Activated T-cell treated with anti-CD3 and anti-CD28 coated beads, Interleukin-2, amount 50 U/mL, for 72 hours (primary cell): Measurements from ENCODE around the gene FKBP7. TPM values are rescaled to one million over a fixed set of nuclear protein-coding genes. Genes with fewer than 3 reads are reported as not detected.
"Not testable (repeated sequence)": the region's sequence is repeated elsewhere in the genome, so short reads cannot be mapped to it uniquely, and the experiment has no call there.

Source experiments
- ATAC-seq, 2 donors: fragments of 150-1000 bp; cut with Tn5 transposase; replicated peaks in 1 of 2; 2 replicates each; pipeline ENCODE4 v1.10.0; 2021; ENCODE audit warnings: moderate library complexity in 2 of 2, mild to moderate bottlenecking in 1 of 2
- DNase-seq, 2 donors: peaks; one replicate each; pipeline ENCODE4 v3.0.0; 2021 to 2022; ENCODE audit warnings: mixed read lengths in 1 of 2
- H3K27ac Mint-ChIP-seq: one replicate; pipeline ENCODE4 v1.8.0; 2022; ENCODE audit warnings: mild to moderate bottlenecking, moderate library complexity, mixed read lengths
- H3K27me3 Mint-ChIP-seq: one replicate; pipeline ENCODE4 v1.8.0; 2022; ENCODE audit warnings: low read depth, mixed read lengths
- H3K36me3 Mint-ChIP-seq, 2 donors: one replicate each; pipeline ENCODE4 v1.8.0; 2022; ENCODE audit warnings: mixed read lengths in 2 of 2, mild to moderate bottlenecking in 1 of 2; ENCODE audit not compliant: insufficient read depth in 2 of 2
- H3K4me1 Mint-ChIP-seq: one replicate; pipeline ENCODE4 v1.8.0; 2022; ENCODE audit warnings: low read depth, mixed read lengths
- H3K4me3 Mint-ChIP-seq, 2 donors: one replicate each; pipeline ENCODE4 v1.8.0; 2022; ENCODE audit warnings: mild to moderate bottlenecking in 2 of 2, mixed read lengths in 2 of 2, moderate library complexity in 2 of 2
- H3K9me3 Mint-ChIP-seq, 2 donors: one replicate each; pipeline ENCODE4 v1.8.0; 2022; ENCODE audit warnings: mixed read lengths in 2 of 2
- total RNA-seq, 2 donors: library from RNA; stranded (reverse); gene quantifications; one replicate each; pipeline ENCODE4 v1.2.3, GENCODE V29; 2022

Gene FKBP7
- total RNA-seq: 1 to 10 TPM; 2.1 to 3.0 TPM

- Mint-ChIP-seq H3K27ac (peak within 1 kb of the TSS; percentile 98), H3K27me3 (no peaks in the 10 kb centered on the region), H3K4me3 (peak within 1 kb of the TSS; percentile 98 to 100), H3K4me1 (peaks cover 53% of the 10 kb centered on the region), H3K36me3 (peaks cover 0 to 3% of the 10 kb centered on the region in 2 donors), H3K9me3 (no peaks in the 10 kb centered on the region)
- DNase-seq (peak; percentile 84), ATAC-seq (peak; percentile 82 to 84)
These were observed at the start of gene FKBP7 for GRCh38 chr2:178478439-178479274. Gene FKBP7, minus strand, starts transcription at chr2:178478600. Its CDS starts 101 bp downstream, at chr2:178478499.

- peaks cover 49% of the 10 kb centered on the region for H3K4me1 Mint-ChIP-seq
- DNase-seq: no peak
- H3K4me3 Mint-ChIP-seq: no peak overlapping the region
- H3K27ac Mint-ChIP-seq: no peak overlapping the region
- H3K9me3 Mint-ChIP-seq: no peaks in the 10 kb centered on the region
- H3K36me3 Mint-ChIP-seq: peaks cover 5 to 15% of the 10 kb centered on the region in 2 donors
- H3K27me3 Mint-ChIP-seq: no peaks in the 10 kb centered on the region
- ATAC-seq: no peak
These were observed 49.2 kb upstream of the FKBP7 start for GRCh38 chr2:178527592-178527991.

- ATAC-seq: no peak
- Mint-ChIP-seq H3K4me3 (peak overlapping the region in 1 of 2 donors; percentile 47), H3K27me3 (no peaks in the 10 kb centered on the region), H3K36me3 (peaks cover 6 to 15% of the 10 kb centered on the region in 2 donors), H3K4me1 (peaks cover 50% of the 10 kb centered on the region), H3K27ac (no peak overlapping the region), H3K9me3 (peaks cover 0 to 6% of the 10 kb centered on the region in 2 donors)
- no peak for DNase-seq
These were observed 47.9 kb upstream of the FKBP7 start for GRCh38 chr2:178526256-178526655.

- H3K4me1 Mint-ChIP-seq: peaks cover 50% of the 10 kb centered on the region
- H3K9me3 Mint-ChIP-seq, DNase-seq, ATAC-seq, H3K27me3 Mint-ChIP-seq: not testable (repeated sequence)
- H3K36me3 Mint-ChIP-seq: peaks cover 9 to 15% of the 10 kb centered on the region in 2 donors
- peak overlapping the region; percentile 16 for H3K27ac Mint-ChIP-seq
- peak overlapping the region in 1 of 2 donors; percentile 47 for H3K4me3 Mint-ChIP-seq
These were observed 47.1 kb upstream of the FKBP7 start for GRCh38 chr2:178525460-178525859.

GRCh38 chr2:178525010-178525409 lies 46.6 kb upstream of the FKBP7 start:
- not testable (repeated sequence) for H3K27me3 Mint-ChIP-seq, DNase-seq, H3K27ac Mint-ChIP-seq, H3K9me3 Mint-ChIP-seq, ATAC-seq
- peaks cover 49% of the 10 kb centered on the region for H3K4me1 Mint-ChIP-seq
- H3K36me3 Mint-ChIP-seq: peaks cover 9 to 15% of the 10 kb centered on the region in 2 donors
- peak overlapping the region in 1 of 2 donors; percentile 34 for H3K4me3 Mint-ChIP-seq

GRCh38 chr2:178523596-178524134 lies 45.3 kb upstream of the FKBP7 start:
- H3K4me1 Mint-ChIP-seq: peaks cover 40% of the 10 kb centered on the region
- peak overlapping the region; percentile 90 to 94 for H3K4me3 Mint-ChIP-seq
- peaks cover 0 to 6% of the 10 kb centered on the region in 2 donors for H3K9me3 Mint-ChIP-seq
- no peak for DNase-seq
- peak overlapping the region; percentile 88 for H3K27ac Mint-ChIP-seq
- H3K36me3 Mint-ChIP-seq: peaks cover 9 to 15% of the 10 kb centered on the region in 2 donors
- no peak for ATAC-seq
- no peaks in the 10 kb centered on the region for H3K27me3 Mint-ChIP-seq

- H3K27me3 Mint-ChIP-seq: no peaks in the 10 kb centered on the region
- peaks cover 38% of the 10 kb centered on the region for H3K4me1 Mint-ChIP-seq
- ATAC-seq (peak; percentile 77 to 88), DNase-seq (peak; percentile 77 to 86)
- H3K9me3 Mint-ChIP-seq: peaks cover 0 to 6% of the 10 kb centered on the region in 2 donors
- H3K36me3 Mint-ChIP-seq: peaks cover 7 to 19% of the 10 kb centered on the region in 2 donors
- H3K27ac Mint-ChIP-seq: peak overlapping the region; percentile 88
- H3K4me3 Mint-ChIP-seq: peak overlapping the region; percentile 90 to 94
These were observed 44.7 kb upstream of the FKBP7 start for GRCh38 chr2:178522950-178523595.

GRCh38 chr2:178521304-178522150 lies 43.1 kb upstream of the FKBP7 start:
- peak; percentile 73 to 80 for ATAC-seq
- peak; percentile 39 to 60 for DNase-seq
- H3K36me3 Mint-ChIP-seq: peaks cover 6 to 23% of the 10 kb centered on the region in 2 donors
- H3K27me3 Mint-ChIP-seq: no peaks in the 10 kb centered on the region
- peak overlapping the region; percentile 91 for H3K27ac Mint-ChIP-seq
- peak overlapping the region; percentile 62 to 68 for H3K4me3 Mint-ChIP-seq
- H3K4me1 Mint-ChIP-seq: peaks cover 38% of the 10 kb centered on the region
- peaks cover 0 to 6% of the 10 kb centered on the region in 2 donors for H3K9me3 Mint-ChIP-seq

GRCh38 chr2:178517496-178517895 lies 39.1 kb upstream of the FKBP7 start:
- H3K36me3 Mint-ChIP-seq: peaks cover 6 to 21% of the 10 kb centered on the region in 2 donors
- peaks cover 53% of the 10 kb centered on the region for H3K4me1 Mint-ChIP-seq
- ATAC-seq (no peak), DNase-seq (no peak)
- H3K9me3 Mint-ChIP-seq: peaks cover 0 to 6% of the 10 kb centered on the region in 2 donors
- H3K27ac Mint-ChIP-seq: no peak overlapping the region
- no peak overlapping the region for H3K4me3 Mint-ChIP-seq
- no peaks in the 10 kb centered on the region for H3K27me3 Mint-ChIP-seq

GRCh38 chr2:178514664-178515063 lies 36.3 kb upstream of the FKBP7 start:
- Mint-ChIP-seq H3K27me3 (no peaks in the 10 kb centered on the region), H3K27ac (peak overlapping the region; percentile 95), H3K9me3 (no peaks in the 10 kb centered on the region), H3K4me3 (peak overlapping the region; percentile 53 to 86), H3K36me3 (peaks cover 2 to 18% of the 10 kb centered on the region in 2 donors), H3K4me1 (peaks cover 34% of the 10 kb centered on the region)
- ATAC-seq (peak; percentile 94 to 99), DNase-seq (peak; percentile 58 to 60)

- Mint-ChIP-seq H3K9me3 (no peaks in the 10 kb centered on the region), H3K4me3 (peak overlapping the region in 1 of 2 donors; percentile 86), H3K27me3 (no peaks in the 10 kb centered on the region), H3K27ac (no peak overlapping the region), H3K36me3 (peaks cover 2 to 21% of the 10 kb centered on the region in 2 donors), H3K4me1 (peaks cover 34% of the 10 kb centered on the region)
- ATAC-seq: no peak
- DNase-seq: no peak
These were observed 35.5 kb upstream of the FKBP7 start for GRCh38 chr2:178513876-178514275.

GRCh38 chr2:178512484-178512883 lies 34.1 kb upstream of the FKBP7 start:
- Mint-ChIP-seq H3K27ac (no peak overlapping the region), H3K27me3 (no peaks in the 10 kb centered on the region), H3K36me3 (peaks cover 2 to 13% of the 10 kb centered on the region in 2 donors), H3K4me1 (peaks cover 44% of the 10 kb centered on the region), H3K9me3 (no peaks in the 10 kb centered on the region), H3K4me3 (no peak overlapping the region)
- DNase-seq: no peak
- no peak for ATAC-seq
